COLO829 (cell line): ENCODE data around the gene ARID5B.

Experiments used
- DNase-seq: peaks from one replicate; pipeline ENCODE4 v3.0.0; 2012; ENCODE audit warnings: low spot score

The ARID5B gene

GRCh38 chr10:62053860-62054259 lies 152.4 kb downstream of the ARID5B start:
- DNase-seq, result no peak

GRCh38 chr10:62054408-62054807 lies 152.9 kb downstream of the ARID5B start:
- DNase-seq, result no peak

- no peak for DNase-seq
Measured at GRCh38 chr10:62054830-62055229, 153.3 kb downstream of the ARID5B start.

GRCh38 chr10:62056219-62056618 lies 154.7 kb downstream of the ARID5B start:
- no peak for DNase-seq

GRCh38 chr10:62056698-62057097 lies 155.2 kb downstream of the ARID5B start:
- DNase-seq, result no peak

- no peak for DNase-seq
Measured at GRCh38 chr10:62057359-62057758, 155.9 kb downstream of the ARID5B start.

GRCh38 chr10:62057850-62058249 lies 156.4 kb downstream of the ARID5B start:
- DNase-seq, result no peak

GRCh38 chr10:62058476-62058875 lies 157.0 kb downstream of the ARID5B start:
- no peak for DNase-seq

GRCh38 chr10:62058896-62059216 lies 157.4 kb downstream of the ARID5B start:
- no peak for DNase-seq

- DNase-seq, result no peak
Measured at GRCh38 chr10:62059217-62059920, 157.9 kb downstream of the ARID5B start.

- no peak for DNase-seq
Measured at GRCh38 chr10:62062028-62062427, 160.5 kb downstream of the ARID5B start.

- DNase-seq, result no peak
Measured at GRCh38 chr10:62062752-62063512, 161.4 kb downstream of the ARID5B start.

GRCh38 chr10:62063795-62064472 lies 162.4 kb downstream of the ARID5B start:
- no peak for DNase-seq

- no peak for DNase-seq
Measured at GRCh38 chr10:62067560-62067959, 166.1 kb downstream of the ARID5B start.

GRCh38 chr10:62068464-62068863 lies 167.0 kb downstream of the ARID5B start:
- DNase-seq, result no peak

GRCh38 chr10:62069452-62070178 lies 168.1 kb downstream of the ARID5B start:
- no peak for DNase-seq

- DNase-seq, result no peak
Measured at GRCh38 chr10:62071846-62072281, 170.4 kb downstream of the ARID5B start.

GRCh38 chr10:62072901-62073300 lies 171.4 kb downstream of the ARID5B start:
- no peak for DNase-seq

GRCh38 chr10:62073429-62073828 lies 171.9 kb downstream of the ARID5B start:
- no peak for DNase-seq

GRCh38 chr10:62075414-62075813 lies 173.9 kb downstream of the ARID5B start:
- DNase-seq, result no peak

GRCh38 chr10:62075912-62076311 lies 174.4 kb downstream of the ARID5B start:
- DNase-seq, result no peak

- DNase-seq, result no peak
Measured at GRCh38 chr10:62076891-62077290, 175.4 kb downstream of the ARID5B start.
